ENCODE data around the gene LZTS2. TPM values are rescaled to one million over a fixed set of nuclear protein-coding genes. Genes with fewer than 3 reads are reported as not detected.

The LZTS2 gene
- total RNA-seq, 1 experiment from 2014 or later: 93.0 TPM

DNA sequence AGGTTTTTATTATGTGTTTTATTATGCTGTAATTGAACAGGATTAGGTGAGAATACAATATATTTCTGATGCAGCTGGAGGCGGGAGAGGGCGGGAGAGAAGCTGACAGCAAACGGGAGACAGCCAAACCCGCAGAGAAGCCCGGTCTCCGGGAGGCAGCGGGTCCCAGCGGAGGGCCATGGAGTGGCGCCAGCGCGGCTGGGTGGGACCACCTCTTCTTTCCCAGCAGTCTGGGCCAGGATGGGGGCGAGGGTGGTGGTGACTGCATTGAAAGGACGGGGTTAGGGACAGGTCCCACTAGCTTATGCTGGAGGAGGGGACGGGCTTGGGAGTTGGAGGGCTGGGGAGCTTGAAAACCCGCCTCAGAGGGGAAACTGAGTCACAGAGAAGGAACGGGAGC is 47.7 kb downstream of the LZTS2 start:
- Histone ChIP-seq H3K27ac (ENCODE audit: low read depth, low read length) (no peak overlapping the region), H4K20me1 (ENCODE audit: insufficient read depth) (no peaks in the 10 kb centered on the region), H3K9me3 (ENCODE audit: control insufficient read depth in 1 of 2, insufficient read depth in 1 of 2, low read depth in 1 of 2, low read length in 2 of 2) (no peaks in the 10 kb centered on the region), H3K9ac (ENCODE audit: low read length) (no peak overlapping the region), H3K4me1 (ENCODE audit: control insufficient read depth in 1 of 2, insufficient read depth in 2 of 2, low read length in 2 of 2) (peaks cover 22 to 38% of the 10 kb centered on the region in 2 experiments), H3K4me3 (replicated peaks in 1 of 2; ENCODE audit: low read depth in 1 of 2, low read length in 2 of 2) (no peak overlapping the region), H3K9me2 (ENCODE audit: insufficient read depth) (no peaks in the 10 kb centered on the region), H3K36me3 (ENCODE audit: control insufficient read depth in 1 of 2, insufficient read depth in 2 of 2, low read length in 2 of 2) (no peaks in the 10 kb centered on the region), H2AFZ (ENCODE audit: low read depth, low read length, poor library complexity, severe bottlenecking) (no peak overlapping the region), H3K4me2 (ENCODE audit: low read length) (no peak overlapping the region), H3K79me2 (ENCODE audit: insufficient read depth, low read length) (peaks cover 38% of the 10 kb centered on the region), H3K27me3 (ENCODE audit: insufficient read depth, low read length) (no peaks in the 10 kb centered on the region)
- intact Hi-C loops (cut with micrococcal nuclease): no loop called here
- POLR2A ChIA-PET: no interaction called here
- ATAC-seq: no peak
- no peak for DNase-seq (ENCODE audit: low read depth, low spot score)
- BruUV-seq (replicated peaks): no TSS peak
- TF ChIP-seq SP1 (IDR thresholded peaks at IDR 0.05; ENCODE audit: low read depth): no peak
- TF ChIP-seq, protein P1, sequence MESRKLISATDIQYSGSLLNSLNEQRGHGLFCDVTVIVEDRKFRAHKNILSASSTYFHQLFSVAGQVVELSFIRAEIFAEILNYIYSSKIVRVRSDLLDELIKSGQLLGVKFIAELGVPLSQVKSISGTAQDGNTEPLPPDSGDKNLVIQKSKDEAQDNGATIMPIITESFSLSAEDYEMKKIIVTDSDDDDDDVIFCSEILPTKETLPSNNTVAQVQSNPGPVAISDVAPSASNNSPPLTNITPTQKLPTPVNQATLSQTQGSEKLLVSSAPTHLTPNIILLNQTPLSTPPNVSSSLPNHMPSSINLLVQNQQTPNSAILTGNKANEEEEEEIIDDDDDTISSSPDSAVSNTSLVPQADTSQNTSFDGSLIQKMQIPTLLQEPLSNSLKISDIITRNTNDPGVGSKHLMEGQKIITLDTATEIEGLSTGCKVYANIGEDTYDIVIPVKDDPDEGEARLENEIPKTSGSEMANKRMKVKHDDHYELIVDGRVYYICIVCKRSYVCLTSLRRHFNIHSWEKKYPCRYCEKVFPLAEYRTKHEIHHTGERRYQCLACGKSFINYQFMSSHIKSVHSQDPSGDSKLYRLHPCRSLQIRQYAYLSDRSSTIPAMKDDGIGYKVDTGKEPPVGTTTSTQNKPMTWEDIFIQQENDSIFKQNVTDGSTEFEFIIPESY (IDR thresholded peaks at IDR 0.05; ENCODE audit: extremely low read depth, insufficient replicate concordance, low read length): no peak
- TF ChIP-seq CEBPB (IDR thresholded peaks at IDR 0.05; ENCODE audit: low read depth): no peak
- TF ChIP-seq TCF7L2 (IDR thresholded peaks at IDR 0.05; ENCODE audit: borderline replicate concordance, extremely low read depth, insufficient read depth, insufficient read length): no peak
- TF ChIP-seq SIN3A (IDR thresholded peaks at IDR 0.05; ENCODE audit: low read depth): no peak
- TF ChIP-seq EZH2phosphoT487 (IDR thresholded peaks at IDR 0.05; ENCODE audit: borderline replicate concordance): no peak
- no peak for TF ChIP-seq ZFX (IDR thresholded peaks at IDR 0.05)
- TF ChIP-seq FOSL1 (IDR thresholded peaks at IDR 0.05; ENCODE audit: low read depth): no peak
- no peak for TF ChIP-seq YY1 (IDR thresholded peaks at IDR 0.05; ENCODE audit: extremely low read depth, insufficient replicate concordance, low read depth, low read length)
- no peak for TF ChIP-seq EZH2 (IDR thresholded peaks at IDR 0.05)
- TF ChIP-seq RAD21 (IDR thresholded peaks at IDR 0.05; ENCODE audit: low read depth): no peak
- TF ChIP-seq ZNF274 (IDR thresholded peaks at IDR 0.05; ENCODE audit: low read depth, low read length): no peak
- TF ChIP-seq ELF1 (IDR thresholded peaks at IDR 0.05; ENCODE audit: borderline replicate concordance, low read depth): no peak
- no peak for TF ChIP-seq CBX3 (IDR thresholded peaks at IDR 0.05; ENCODE audit: low read depth)
- TF ChIP-seq, protein P2, sequence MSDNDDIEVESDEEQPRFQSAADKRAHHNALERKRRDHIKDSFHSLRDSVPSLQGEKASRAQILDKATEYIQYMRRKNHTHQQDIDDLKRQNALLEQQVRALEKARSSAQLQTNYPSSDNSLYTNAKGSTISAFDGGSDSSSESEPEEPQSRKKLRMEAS (IDR thresholded peaks at IDR 0.05): no peak
- no peak for TF ChIP-seq JUND (IDR thresholded peaks at IDR 0.05)
- RAD21 ChIA-PET (ENCODE audit: low non-redundant PET in 1 of 2, low total read pairs in 2 of 2, uncharacterized antibody in 2 of 2, unreplicated experiment in 2 of 2): no interaction called here
- CTCF ChIA-PET: interaction anchor here (1.2 to 3.9 kb wide), 4 partner anchors 8 to 48 kb away, joined by 3 to 14 read pairs (median 6); partner anchors contain the start of genes KAZALD1, PDZD7 and SFXN3
